ENCODE data around the gene LIPI. TPM values are rescaled to one million over a fixed set of nuclear protein-coding genes. Genes with fewer than 3 reads are reported as not detected.

Gene LIPI
- total RNA-seq, 1 experiment from 2014 or later = not detected

DNA sequence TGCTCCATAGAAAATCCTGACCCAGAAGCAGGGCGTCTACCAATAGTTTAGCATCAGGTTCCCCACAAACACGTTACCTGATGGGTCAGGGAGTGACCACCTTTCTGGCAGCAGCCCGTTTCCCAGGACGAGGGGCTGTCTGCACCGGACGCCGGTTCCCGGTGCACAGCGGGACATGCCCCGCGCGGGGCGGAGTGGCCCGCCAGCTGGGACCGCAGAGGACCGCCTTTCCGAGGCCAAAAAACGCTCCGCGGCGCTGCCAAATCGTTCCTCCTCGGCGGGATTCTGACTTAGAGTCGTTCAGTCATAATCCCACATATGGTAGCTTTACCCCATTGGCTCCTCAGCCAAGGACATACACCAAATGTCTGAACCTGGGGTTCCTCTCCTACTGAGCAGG is 126.1 kb downstream of the LIPI start:
- H3K27me3 Mint-ChIP-seq (ENCODE audit: unreplicated experiment) = no peaks in the 10 kb centered on the region
- no peak overlapping the region for H3K4me3 Mint-ChIP-seq (ENCODE audit: low read depth, unreplicated experiment)
- no peak for DNase-seq
- intact Hi-C loops (cut with micrococcal nuclease; ENCODE audit: unreplicated experiment) = no loop called here
- H3K27ac Mint-ChIP-seq (ENCODE audit: unreplicated experiment) = no peak overlapping the region
- peaks cover 9% of the 10 kb centered on the region for H3K9me3 Mint-ChIP-seq (ENCODE audit: low read depth, unreplicated experiment)
- CTCF ChIA-PET = no interaction called here
- BruUV-seq (replicated peaks) = no TSS peak
- H3K4me1 Mint-ChIP-seq (ENCODE audit: low read depth, unreplicated experiment) = no peaks in the 10 kb centered on the region
- no peaks in the 10 kb centered on the region for H3K36me3 Mint-ChIP-seq (ENCODE audit: insufficient read depth, unreplicated experiment)
- TF ChIP-seq CTCF (IDR thresholded peaks at IDR 0.05; ENCODE audit: unreplicated experiment) = no peak

- Mint-ChIP-seq H3K36me3 (ENCODE audit: insufficient read depth, unreplicated experiment) (no peaks in the 10 kb centered on the region), H3K9me3 (ENCODE audit: low read depth, unreplicated experiment) (peaks cover 9% of the 10 kb centered on the region), H3K4me1 (ENCODE audit: low read depth, unreplicated experiment) (no peaks in the 10 kb centered on the region), H3K27ac (ENCODE audit: unreplicated experiment) (no peak overlapping the region), H3K27me3 (ENCODE audit: unreplicated experiment) (no peaks in the 10 kb centered on the region), H3K4me3 (ENCODE audit: low read depth, unreplicated experiment) (no peak overlapping the region)
- intact Hi-C loops (cut with micrococcal nuclease; ENCODE audit: unreplicated experiment) = no loop called here
- BruUV-seq (replicated peaks) = no TSS peak
- CTCF ChIA-PET = no interaction called here
- no peak for TF ChIP-seq CTCF (IDR thresholded peaks at IDR 0.05; ENCODE audit: unreplicated experiment)
- no peak for DNase-seq
Measured at GRCh38 chr21:14084068-14084501, 126.7 kb downstream of the LIPI start.

DNA sequence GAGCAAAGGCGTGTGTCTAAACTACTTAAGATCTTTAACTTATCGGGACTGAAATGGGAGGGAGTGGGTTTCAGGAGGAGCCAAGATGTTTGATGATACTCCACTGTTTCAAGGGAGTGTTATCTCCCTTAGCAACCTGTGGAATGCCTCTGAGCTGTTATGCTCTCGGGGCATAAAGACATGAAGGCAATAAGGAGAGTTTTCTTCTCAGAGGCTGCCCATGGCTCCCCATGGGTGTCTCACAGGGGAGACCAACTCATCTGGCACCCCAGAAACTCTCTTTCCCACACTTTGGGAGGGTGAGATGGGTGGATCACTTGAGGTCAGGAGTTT is 130.0 kb downstream of the LIPI start:
- intact Hi-C loops (cut with micrococcal nuclease; ENCODE audit: unreplicated experiment) = no loop called here
- CTCF ChIA-PET = no interaction called here
- H3K27ac Mint-ChIP-seq (ENCODE audit: unreplicated experiment) = no peak overlapping the region
- H3K36me3 Mint-ChIP-seq (ENCODE audit: insufficient read depth, unreplicated experiment) = no peaks in the 10 kb centered on the region
- no peak overlapping the region for H3K4me3 Mint-ChIP-seq (ENCODE audit: low read depth, unreplicated experiment)
- H3K9me3 Mint-ChIP-seq (ENCODE audit: low read depth, unreplicated experiment) = peaks cover 17% of the 10 kb centered on the region
- no peaks in the 10 kb centered on the region for H3K27me3 Mint-ChIP-seq (ENCODE audit: unreplicated experiment)
- TF ChIP-seq CTCF (IDR thresholded peaks at IDR 0.05; ENCODE audit: unreplicated experiment) = no peak
- BruUV-seq (replicated peaks) = no TSS peak
- no peak for DNase-seq
- no peaks in the 10 kb centered on the region for H3K4me1 Mint-ChIP-seq (ENCODE audit: low read depth, unreplicated experiment)

- peaks cover 17% of the 10 kb centered on the region for H3K9me3 Mint-ChIP-seq (ENCODE audit: low read depth, unreplicated experiment)
- no peak for TF ChIP-seq CTCF (IDR thresholded peaks at IDR 0.05; ENCODE audit: unreplicated experiment)
- H3K27ac Mint-ChIP-seq (ENCODE audit: unreplicated experiment) = no peak overlapping the region
- no peaks in the 10 kb centered on the region for H3K4me1 Mint-ChIP-seq (ENCODE audit: low read depth, unreplicated experiment)
- DNase-seq = no peak
- no peaks in the 10 kb centered on the region for H3K27me3 Mint-ChIP-seq (ENCODE audit: unreplicated experiment)
- H3K4me3 Mint-ChIP-seq (ENCODE audit: low read depth, unreplicated experiment) = no peak overlapping the region
- H3K36me3 Mint-ChIP-seq (ENCODE audit: insufficient read depth, unreplicated experiment) = no peaks in the 10 kb centered on the region
- CTCF ChIA-PET = no interaction called here
- intact Hi-C loops (cut with micrococcal nuclease; ENCODE audit: unreplicated experiment) = no loop called here
- no TSS peak for BruUV-seq (replicated peaks)
Measured at GRCh38 chr21:14080040-14080763, 130.6 kb downstream of the LIPI start.
